Vagina (tissue), 2 donors: ENCODE measurements around the gene COL5A1. TPM values are rescaled to one million over a fixed set of nuclear protein-coding genes. Genes with fewer than 3 reads are reported as not detected.

Source experiments
- DNase-seq, 2 donors: peaks; one replicate each; pipeline ENCODE4 v3.0.0-alpha.2; 2017; ENCODE audit errors: extremely low spot score in 2 of 2
- H3K27ac ChIP-seq: fragments of 200-600 bp; sonication (generic); one replicate; pipeline ENCODE4 v1.5.1; 2019
- H3K27me3 ChIP-seq: fragments of 200-600 bp; sonication (generic); one replicate; pipeline ENCODE4 v1.5.1; 2019
- H3K36me3 ChIP-seq, 2 donors: fragments of 200-600 bp; sonication (generic); one replicate each; pipeline ENCODE4 v1.5.1; 2017 to 2019
- H3K4me1 ChIP-seq: fragments of 200-600 bp; sonication (generic); one replicate; pipeline ENCODE4 v1.5.1; 2019
- H3K4me3 ChIP-seq, 2 donors: fragments of 200-600 bp; sonication (generic); 1 replicate in 1 of 2; 2 replicates in 1 of 2; pipeline ENCODE4 v1.5.1; 2016 to 2019
- H3K9me3 ChIP-seq: fragments of 200-600 bp; sonication (generic); one replicate; pipeline ENCODE4 v1.5.1; 2019
- POLR2A ChIP-seq, 2 donors: fragments of 450-650 bp; IDR thresholded peaks; one replicate each; pipeline ENCODE4 v1.6.1; 2017; ENCODE audit warnings: antibody characterized with exemption in 2 of 2, mild to moderate bottlenecking in 2 of 2, moderate library complexity in 2 of 2
- POLR2AphosphoS5 ChIP-seq, 2 donors: sonication (generic); formaldehyde crosslinking; IDR thresholded peaks; one replicate each; pipeline ENCODE4 v1.9.0; 2017; ENCODE audit warnings: antibody characterized with exemption in 2 of 2, mild to moderate bottlenecking in 2 of 2, low read depth in 1 of 2; ENCODE audit not compliant: insufficient read depth in 1 of 2
- intact Hi-C: fragments of 100-400 bp; cut with DNase I; formaldehyde crosslinking; loops from one replicate; pipeline ENCODE4 v1.15.1; 2023
- total RNA-seq: library from RNA; depleted of rRNA; stranded (reverse); fragments of >200 nt; gene quantifications from one replicate; pipeline ENCODE4 v1.2.3, GENCODE V29; 2016
- TF ChIP-seq, protein P1 (sequence below), 3 experiments: fragments of 450-650 bp in 2 of 3; fragments of 200-600 bp in 1 of 3; sonication (generic) in 1 of 3; IDR thresholded peaks; one replicate each; pipeline ENCODE4 v1.5.1; 2017 to 2019; ENCODE audit warnings: antibody characterized with exemption in 3 of 3, mild to moderate bottlenecking in 2 of 3, moderate library complexity in 2 of 3

COL5A1 gene
- total RNA-seq, 1 donor from 2014 or later = 36.6 TPM

DNA sequence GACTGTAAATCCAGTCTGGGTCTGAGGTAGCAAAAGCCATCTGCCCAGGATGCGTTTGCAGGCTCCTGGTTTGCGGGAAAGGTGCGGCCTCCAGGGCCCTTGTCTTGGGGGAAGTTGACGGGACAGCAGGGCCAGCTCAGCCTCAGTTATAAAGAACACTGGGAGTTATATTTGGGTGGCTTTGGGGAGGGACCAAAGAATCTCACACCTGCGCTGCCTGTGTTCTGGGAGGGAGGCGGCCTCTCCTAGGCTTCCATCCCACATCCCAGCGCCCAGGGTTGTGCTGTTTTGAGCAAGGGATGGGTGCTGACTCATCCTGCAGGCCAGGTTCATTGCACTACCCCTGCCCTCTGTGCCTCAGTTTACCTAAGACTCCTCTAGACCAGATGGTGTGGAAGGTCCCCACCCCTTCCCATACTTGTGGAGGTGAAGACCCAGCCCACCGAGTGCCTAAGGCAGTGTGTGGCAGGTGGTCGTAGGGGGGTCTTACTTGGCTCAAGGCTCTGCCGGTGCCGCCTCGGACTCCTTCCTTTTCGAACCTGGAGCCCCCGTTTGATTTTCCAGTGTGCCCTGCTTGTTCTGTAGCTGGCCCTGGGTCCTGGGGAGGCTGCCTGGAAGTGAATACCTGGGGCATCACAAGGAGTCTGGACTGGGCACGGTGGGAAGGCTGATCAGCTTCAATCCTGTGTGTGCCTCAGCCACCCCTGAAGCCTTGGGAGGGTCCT lies 199.7 kb downstream of the COL5A1 start:
- no peaks in the 10 kb centered on the region for H3K9me3 ChIP-seq
- no peak overlapping the region for H3K27ac ChIP-seq
- peaks cover 0 to 32% of the 10 kb centered on the region in 2 donors for H3K36me3 ChIP-seq
- no peak for DNase-seq
- TF ChIP-seq POLR2AphosphoS5 (IDR thresholded peaks at IDR 0.05; ENCODE audit: insufficient read depth in 1 of 2, low read depth in 1 of 2) (no peak), POLR2A (IDR thresholded peaks at IDR 0.05) (no peak)
- TF ChIP-seq, protein P1, sequence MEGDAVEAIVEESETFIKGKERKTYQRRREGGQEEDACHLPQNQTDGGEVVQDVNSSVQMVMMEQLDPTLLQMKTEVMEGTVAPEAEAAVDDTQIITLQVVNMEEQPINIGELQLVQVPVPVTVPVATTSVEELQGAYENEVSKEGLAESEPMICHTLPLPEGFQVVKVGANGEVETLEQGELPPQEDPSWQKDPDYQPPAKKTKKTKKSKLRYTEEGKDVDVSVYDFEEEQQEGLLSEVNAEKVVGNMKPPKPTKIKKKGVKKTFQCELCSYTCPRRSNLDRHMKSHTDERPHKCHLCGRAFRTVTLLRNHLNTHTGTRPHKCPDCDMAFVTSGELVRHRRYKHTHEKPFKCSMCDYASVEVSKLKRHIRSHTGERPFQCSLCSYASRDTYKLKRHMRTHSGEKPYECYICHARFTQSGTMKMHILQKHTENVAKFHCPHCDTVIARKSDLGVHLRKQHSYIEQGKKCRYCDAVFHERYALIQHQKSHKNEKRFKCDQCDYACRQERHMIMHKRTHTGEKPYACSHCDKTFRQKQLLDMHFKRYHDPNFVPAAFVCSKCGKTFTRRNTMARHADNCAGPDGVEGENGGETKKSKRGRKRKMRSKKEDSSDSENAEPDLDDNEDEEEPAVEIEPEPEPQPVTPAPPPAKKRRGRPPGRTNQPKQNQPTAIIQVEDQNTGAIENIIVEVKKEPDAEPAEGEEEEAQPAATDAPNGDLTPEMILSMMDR (IDR thresholded peaks at IDR 0.05) = no peak
- intact Hi-C loops = no loop called here
- no peaks in the 10 kb centered on the region for H3K4me1 ChIP-seq
- no peak overlapping the region for H3K4me3 ChIP-seq
- H3K27me3 ChIP-seq = no peaks in the 10 kb centered on the region

DNA sequence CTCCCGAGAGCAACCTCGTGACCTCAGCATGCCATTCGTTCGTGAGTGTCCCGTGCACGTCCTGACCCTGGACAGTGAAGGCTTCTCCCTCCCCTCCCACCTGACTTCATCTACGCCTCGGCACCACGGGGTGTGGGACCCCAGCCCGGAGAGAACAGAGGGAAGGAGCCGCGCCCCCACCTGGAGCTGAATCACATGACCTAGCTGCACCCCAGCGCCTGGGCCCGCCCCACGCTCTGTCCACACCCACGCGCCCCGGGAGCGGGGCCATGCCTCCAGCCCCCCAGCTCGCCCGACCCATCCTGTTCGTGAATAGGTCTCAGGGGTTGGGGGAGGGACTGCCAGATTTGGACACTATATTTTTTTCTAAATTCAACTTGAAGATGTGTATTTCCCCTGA lies 200.7 kb downstream of the COL5A1 start:
- Histone ChIP-seq H3K4me1 (no peaks in the 10 kb centered on the region), H3K27ac (no peak overlapping the region), H3K9me3 (no peaks in the 10 kb centered on the region), H3K27me3 (no peaks in the 10 kb centered on the region), H3K4me3 (no peak overlapping the region), H3K36me3 (peaks cover 0 to 32% of the 10 kb centered on the region in 2 donors)
- TF ChIP-seq POLR2A (IDR thresholded peaks at IDR 0.05) (no peak), POLR2AphosphoS5 (IDR thresholded peaks at IDR 0.05; ENCODE audit: insufficient read depth in 1 of 2, low read depth in 1 of 2) (no peak)
- TF ChIP-seq, protein P1 (IDR thresholded peaks at IDR 0.05) = no peak
- intact Hi-C loops = no loop called here
- DNase-seq = no peak

DNA sequence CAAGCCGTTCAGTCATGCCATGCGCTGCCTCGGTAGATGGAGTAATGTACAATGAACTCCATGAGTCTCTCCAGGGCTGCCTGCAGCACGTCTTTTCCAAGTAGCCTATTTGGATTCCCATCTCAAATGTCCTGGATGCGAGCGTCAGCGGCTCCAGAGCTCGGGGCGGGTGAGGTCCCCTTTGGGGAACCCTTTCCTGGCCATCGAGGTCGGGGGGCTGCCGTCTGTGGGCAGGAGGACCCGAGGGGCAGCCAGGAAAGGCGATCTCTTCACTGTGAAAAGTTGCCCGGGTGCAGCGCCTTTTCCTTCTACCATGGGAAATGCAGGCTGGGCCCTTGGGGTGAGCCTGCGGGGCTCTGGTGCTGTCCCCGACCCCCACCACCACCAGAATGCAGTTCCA lies 202.1 kb downstream of the COL5A1 start:
- Histone ChIP-seq H3K36me3 (peaks cover 0 to 32% of the 10 kb centered on the region in 2 donors), H3K27ac (no peak overlapping the region), H3K4me1 (no peaks in the 10 kb centered on the region), H3K4me3 (no peak overlapping the region), H3K27me3 (no peaks in the 10 kb centered on the region), H3K9me3 (no peaks in the 10 kb centered on the region)
- intact Hi-C loops = no loop called here
- no peak for DNase-seq
- TF ChIP-seq, protein P1 (IDR thresholded peaks at IDR 0.05) = no peak
- TF ChIP-seq POLR2AphosphoS5 (IDR thresholded peaks at IDR 0.05; ENCODE audit: insufficient read depth in 1 of 2, low read depth in 1 of 2) (no peak), POLR2A (IDR thresholded peaks at IDR 0.05) (no peak)

DNA sequence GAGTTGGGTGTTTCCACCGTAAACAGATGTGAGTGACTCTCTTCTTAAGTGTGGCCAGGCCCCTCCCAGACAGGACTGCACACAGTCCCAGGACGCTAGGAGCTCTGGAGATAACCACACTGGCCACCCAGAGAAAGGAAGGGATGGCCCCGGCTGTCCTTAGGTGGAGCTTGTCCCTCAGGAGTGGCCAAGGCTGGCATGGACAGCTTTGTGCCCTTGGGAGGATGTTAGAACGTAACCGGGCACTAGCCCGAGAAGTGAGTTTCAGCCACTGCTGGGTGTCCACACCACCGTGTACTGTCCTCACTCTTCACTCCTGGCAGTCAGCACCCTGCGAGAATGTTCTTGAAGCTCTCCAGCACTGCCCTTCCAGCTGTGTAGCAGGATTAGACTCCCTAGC lies 203.2 kb downstream of the COL5A1 start:
- TF ChIP-seq POLR2A (IDR thresholded peaks at IDR 0.05) (no peak), POLR2AphosphoS5 (IDR thresholded peaks at IDR 0.05; ENCODE audit: insufficient read depth in 1 of 2, low read depth in 1 of 2) (no peak)
- TF ChIP-seq, protein P1 (IDR thresholded peaks at IDR 0.05) = no peak
- no peaks in the 10 kb centered on the region for H3K9me3 ChIP-seq
- H3K4me1 ChIP-seq = no peaks in the 10 kb centered on the region
- no peak overlapping the region for H3K27ac ChIP-seq
- no peak for DNase-seq
- H3K36me3 ChIP-seq = peaks cover 0 to 32% of the 10 kb centered on the region in 2 donors
- H3K27me3 ChIP-seq = no peaks in the 10 kb centered on the region
- no peak overlapping the region for H3K4me3 ChIP-seq
- intact Hi-C loops = no loop called here

DNA sequence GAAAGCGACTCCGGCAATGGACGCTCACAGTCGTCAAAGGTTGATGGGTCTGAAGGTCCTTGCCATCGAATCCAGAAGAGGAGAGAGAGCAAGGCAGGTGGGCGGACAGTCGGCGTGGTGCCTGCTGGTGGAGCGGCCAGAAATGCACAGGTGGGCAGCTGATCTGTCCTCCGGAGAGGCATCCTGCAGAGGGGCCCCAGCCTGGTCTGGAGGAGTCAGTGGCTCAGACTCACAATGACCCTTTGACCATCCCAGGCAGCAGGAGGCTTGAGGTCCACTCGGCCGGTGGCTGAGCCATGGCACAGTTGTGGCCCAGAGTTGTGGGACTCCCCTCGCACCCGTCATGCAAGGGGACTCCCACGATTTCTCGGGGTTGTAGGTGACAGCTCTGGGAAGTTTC lies 204.6 kb downstream of the COL5A1 start:
- H3K27me3 ChIP-seq = no peaks in the 10 kb centered on the region
- no peak for TF ChIP-seq POLR2A (IDR thresholded peaks at IDR 0.05)
- TF ChIP-seq, protein P1 (IDR thresholded peaks at IDR 0.05) = no peak
- no peak for TF ChIP-seq POLR2AphosphoS5 (IDR thresholded peaks at IDR 0.05; ENCODE audit: insufficient read depth in 1 of 2, low read depth in 1 of 2)
- H3K4me3 ChIP-seq = no peak overlapping the region
- H3K27ac ChIP-seq = no peak overlapping the region
- peaks cover 0 to 21% of the 10 kb centered on the region in 2 donors for H3K36me3 ChIP-seq
- no peaks in the 10 kb centered on the region for H3K4me1 ChIP-seq
- no peaks in the 10 kb centered on the region for H3K9me3 ChIP-seq
- no peak for DNase-seq
- intact Hi-C loops = no loop called here
